Fibroblast of the conjunctiva (primary cell): Measurements from ENCODE around the gene CNGA3.

Experiments
- DNase-seq: peaks from one replicate; pipeline ENCODE4 v3.0.0-alpha.2; 2010; ENCODE audit warnings: low read depth

CNGA3 gene

GRCh38 chr2:98329549-98329948 lies 16.7 kb upstream of the CNGA3 start:
- no peak for DNase-seq

DNA sequence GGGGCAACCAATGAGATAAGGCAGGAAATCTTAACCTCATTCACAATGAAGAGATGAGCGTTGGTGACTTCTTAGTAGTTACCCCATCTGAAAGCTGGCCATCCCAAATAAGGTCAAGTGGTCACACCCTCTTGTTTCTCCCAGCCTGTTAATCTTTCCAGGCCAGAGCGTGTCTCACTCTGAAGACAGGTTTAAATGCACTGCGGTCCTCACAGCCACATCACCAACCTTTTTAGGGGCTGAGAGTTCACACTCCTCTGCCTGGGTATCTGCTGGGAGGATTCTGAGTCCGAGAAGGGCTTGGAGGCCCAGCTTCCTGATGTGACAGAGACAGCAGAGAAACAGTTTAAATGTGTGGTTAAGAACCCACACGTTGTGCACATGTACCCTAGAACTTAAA lies 13.3 kb upstream of the CNGA3 start:
- DNase-seq = no peak

DNA sequence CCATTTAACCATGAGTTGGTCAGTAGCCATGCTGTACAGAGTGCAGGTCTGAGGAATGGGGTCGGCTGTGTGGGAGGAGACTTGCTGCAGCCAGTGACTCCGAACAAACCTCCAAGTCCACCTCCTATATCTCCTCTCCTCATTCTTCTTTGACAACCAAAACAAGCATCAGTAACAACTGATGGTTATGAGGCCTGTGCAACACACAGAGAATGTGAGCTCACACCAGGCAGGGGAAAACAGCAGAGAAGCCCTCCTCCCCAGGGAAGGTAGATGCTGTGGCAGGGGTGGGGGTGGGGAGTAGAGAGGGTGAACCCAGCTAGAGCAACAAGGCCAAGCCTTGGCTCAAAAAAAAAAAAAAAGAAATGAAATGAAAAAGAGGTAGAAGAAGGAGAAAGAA lies 12.3 kb upstream of the CNGA3 start:
- no peak for DNase-seq

DNA sequence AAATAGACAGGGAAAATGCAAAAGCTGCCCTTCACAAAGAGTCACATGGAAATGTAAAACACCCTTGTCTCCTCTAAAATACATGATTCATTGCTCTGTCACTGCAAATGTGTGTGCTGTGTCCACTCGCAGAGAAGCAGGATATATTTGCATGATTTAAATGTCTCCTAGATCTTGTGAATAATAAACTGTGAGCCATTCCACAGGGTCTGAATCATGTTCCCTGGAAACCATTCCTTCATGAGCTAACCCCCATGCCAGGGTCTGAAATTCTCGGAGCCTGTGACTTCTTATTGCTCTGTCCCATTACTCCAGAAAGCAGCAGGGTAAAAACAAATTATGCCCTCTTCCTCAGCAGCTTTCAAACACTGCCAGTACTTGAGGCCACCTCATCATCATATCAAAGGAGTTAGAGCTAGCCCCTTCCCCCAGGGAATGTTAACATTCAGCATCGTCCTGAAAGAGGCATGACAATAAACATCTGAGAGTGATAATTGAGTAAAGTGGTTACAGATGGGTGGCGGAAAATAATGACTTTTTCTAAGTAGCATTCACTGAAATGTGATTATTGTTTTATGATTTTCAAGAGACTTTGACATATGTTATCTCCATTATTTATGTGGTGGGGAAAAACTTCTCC lies 11.7 kb upstream of the CNGA3 start:
- peak; percentile 62 for DNase-seq

DNA sequence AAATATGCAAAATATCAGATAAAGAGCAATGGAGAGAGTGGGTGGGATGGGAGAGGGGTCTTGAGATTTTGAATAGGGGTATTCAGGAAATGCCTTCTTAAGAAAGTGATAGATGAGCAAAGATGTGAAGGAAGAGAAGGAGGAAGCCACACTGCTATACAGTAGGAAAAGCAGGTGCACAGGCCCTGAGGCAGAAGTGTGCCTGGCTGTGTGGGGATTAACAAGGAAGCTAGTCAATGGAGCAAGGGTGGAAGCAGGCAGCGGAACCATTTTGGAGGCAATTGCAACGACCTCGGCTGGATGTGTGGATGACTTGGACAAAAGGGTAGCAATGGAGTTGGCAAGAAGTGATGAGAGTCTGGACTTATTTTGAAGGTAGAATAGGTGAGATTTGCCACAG lies 11.0 kb upstream of the CNGA3 start:
- no peak for DNase-seq

GRCh38 chr2:98341241-98341640 lies 5.0 kb upstream of the CNGA3 start:
- DNase-seq = no peak

- DNase-seq = no peak
Measured at GRCh38 chr2:98343285-98343684, 3.0 kb upstream of the CNGA3 start.

GRCh38 chr2:98347298-98348065 lies 1.2 kb downstream of the CNGA3 start:
- no peak for DNase-seq

DNA sequence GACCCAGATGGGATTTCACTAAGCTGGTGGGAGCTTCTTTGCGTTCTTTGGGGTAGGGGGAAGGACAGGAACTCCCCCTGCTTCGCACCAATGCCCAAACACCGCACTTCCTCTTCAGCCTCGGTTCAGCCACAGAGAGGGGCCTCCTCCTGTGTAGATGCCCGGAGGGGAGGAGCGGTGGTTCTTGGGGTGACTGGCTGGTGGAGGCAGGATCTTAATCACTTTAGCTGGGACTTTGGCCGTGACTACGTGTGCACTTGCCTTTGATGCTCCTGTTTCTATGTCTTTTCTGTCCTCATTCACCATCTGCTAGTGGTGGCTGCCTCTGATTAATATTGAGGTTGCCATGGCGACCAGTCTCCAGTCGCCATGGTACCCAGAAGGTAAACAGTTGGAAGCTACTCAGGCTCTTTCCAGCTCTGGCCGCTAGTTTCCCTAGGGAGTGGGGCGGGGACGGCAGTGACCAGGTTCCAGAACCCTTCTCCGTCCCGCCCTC lies 1.9 kb downstream of the CNGA3 start:
- DNase-seq = no peak

DNA sequence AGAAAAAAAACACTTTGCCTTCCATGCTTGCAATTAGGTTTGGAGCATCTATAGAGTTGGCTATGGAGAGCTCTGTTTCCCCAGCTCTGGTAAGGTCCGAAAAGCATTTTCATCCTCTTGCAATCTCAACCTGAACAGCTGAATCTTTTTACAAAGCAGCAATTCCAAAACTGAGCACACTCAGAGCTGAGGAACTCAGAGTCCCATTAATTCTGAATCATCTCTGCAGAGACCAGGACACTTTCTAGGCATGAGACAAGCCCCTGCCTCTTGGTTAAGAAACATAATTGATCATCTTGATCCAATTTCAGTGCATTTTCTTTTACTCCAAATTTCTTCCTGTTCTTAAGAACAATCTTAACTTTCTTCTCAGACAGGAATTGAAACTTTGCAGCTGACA lies 4.2 kb downstream of the CNGA3 start:
- no peak for DNase-seq

DNA sequence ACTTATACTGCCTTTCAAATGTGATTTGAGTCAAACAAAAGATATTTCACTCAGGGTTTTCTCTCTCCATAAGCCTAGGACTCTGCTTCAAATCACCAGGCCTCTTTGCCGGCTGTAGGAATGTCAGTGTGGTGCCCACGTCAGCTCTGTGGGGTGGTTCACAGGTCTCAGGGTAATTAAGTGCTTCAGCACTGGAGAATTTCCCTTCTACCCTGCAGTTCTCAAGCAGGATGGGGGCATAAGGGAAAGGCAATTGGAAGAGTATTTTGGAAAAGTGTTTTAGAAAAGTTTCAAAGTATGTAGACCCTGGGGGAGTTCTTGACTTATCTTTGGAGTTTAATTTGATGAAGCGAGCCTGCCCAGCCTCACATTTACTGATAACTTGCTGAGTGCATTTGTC lies 9.6 kb downstream of the CNGA3 start:
- no peak for DNase-seq

DNA sequence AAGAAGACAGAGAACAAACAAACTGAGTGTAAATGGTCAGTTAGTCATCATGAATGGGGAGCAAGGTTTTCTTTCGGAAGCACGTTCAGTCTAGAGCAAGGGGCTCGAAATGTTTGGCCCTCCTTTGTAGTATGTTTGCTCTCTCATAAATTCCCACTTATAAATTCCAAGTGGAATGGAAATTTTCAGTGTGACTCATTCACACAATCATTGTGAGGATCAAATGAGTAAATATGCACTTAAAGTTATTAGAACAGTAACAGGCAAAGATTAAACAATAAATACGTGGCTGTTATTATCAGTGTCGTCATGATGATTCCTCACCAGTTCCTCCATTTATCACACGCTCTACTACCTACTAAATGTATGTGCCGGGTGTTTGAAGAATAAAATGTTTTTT lies 10.5 kb downstream of the CNGA3 start:
- DNase-seq = no peak

- no peak for DNase-seq
Measured at GRCh38 chr2:98357849-98358248, 11.6 kb downstream of the CNGA3 start.

DNA sequence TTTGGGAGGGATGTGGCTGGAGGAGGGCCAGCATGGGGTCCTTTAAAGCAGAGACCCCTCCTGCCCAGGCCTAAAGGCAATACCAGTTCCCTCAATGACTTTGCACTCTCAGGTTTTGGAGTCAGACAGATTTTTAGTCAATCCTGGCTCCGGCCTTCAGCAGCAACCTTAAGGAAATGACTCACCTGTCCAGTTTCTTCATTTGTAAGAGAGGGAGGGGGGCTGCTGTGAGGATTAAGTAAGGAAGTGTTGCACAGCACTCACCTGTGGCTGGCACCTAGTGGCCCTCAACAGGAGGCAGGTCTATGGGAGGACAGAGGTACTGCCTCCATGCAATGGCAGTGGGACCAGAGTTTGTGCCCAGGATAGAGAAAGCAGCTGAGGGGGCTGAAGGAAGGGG lies 13.7 kb downstream of the CNGA3 start:
- DNase-seq = no peak

DNA sequence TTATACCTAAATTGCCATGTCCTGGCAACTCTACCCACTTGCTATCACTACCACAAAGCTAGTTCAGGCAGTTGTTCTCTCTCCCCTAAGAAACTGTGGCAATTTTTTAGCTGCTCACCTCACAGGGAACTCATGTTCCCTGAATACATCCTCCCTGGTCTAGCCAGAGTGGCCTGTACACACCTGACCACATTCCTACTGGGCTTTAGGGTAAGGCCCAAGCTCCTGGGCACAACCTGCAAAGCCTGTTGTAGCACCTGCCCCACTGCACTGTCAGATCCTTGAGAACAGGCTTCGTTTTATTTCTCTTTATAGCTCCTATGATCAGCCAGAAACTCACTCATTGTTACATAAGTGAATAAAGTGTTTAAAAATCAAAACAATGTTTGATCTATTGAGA lies 21.5 kb downstream of the CNGA3 start:
- DNase-seq = no peak

DNA sequence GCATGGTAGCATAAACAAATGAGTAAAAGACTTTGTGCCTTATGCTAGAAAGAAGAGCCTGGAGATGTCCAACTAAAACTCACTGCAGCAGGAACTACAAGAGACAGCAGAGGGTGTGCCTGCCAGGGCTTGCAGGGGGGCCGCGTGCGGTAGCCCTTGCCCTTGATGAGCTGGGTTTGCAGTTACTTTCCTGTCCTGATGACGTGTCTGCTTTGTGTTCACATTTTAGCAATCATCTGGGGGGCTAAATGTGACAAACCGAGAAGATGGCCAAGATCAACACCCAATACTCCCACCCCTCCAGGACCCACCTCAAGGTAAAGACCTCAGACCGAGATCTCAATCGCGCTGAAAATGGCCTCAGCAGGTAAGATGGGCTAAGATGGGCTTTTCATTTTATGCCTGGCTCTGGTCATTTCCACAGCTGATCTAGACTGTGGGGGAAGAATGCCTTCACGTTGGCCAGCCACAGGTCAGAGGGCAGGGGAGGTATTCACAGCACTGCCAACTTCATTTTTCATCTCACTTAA lies 23.5 kb downstream of the CNGA3 start:
- DNase-seq = no peak

DNA sequence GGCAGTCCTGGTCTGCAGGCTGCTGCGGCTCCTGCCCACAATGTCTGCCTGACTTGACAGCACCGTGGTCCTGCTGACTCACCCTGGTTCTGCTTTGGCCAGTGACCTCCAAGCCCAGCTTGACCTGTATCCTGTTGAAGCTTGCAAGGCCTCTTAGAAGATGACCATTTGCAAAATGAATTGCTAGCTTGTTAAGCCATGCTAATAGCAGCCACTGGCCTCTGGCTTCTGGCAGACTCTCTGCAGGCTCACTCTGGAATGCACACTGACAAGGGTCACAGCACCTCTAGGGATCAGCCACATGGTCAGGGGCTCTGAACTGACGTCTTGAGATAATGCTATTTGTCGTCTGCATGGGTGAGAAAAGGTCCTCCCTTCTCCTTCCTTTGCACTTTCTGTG lies 25.9 kb downstream of the CNGA3 start:
- no peak for DNase-seq

GRCh38 chr2:98372579-98372978 lies 26.3 kb downstream of the CNGA3 start:
- no peak for DNase-seq

- no peak for DNase-seq
Measured at GRCh38 chr2:98374286-98374685, 28.0 kb downstream of the CNGA3 start.

GRCh38 chr2:98374958-98375570 lies 28.8 kb downstream of the CNGA3 start:
- DNase-seq = no peak

GRCh38 chr2:98376301-98376910 lies 30.1 kb downstream of the CNGA3 start:
- no peak for DNase-seq

DNA sequence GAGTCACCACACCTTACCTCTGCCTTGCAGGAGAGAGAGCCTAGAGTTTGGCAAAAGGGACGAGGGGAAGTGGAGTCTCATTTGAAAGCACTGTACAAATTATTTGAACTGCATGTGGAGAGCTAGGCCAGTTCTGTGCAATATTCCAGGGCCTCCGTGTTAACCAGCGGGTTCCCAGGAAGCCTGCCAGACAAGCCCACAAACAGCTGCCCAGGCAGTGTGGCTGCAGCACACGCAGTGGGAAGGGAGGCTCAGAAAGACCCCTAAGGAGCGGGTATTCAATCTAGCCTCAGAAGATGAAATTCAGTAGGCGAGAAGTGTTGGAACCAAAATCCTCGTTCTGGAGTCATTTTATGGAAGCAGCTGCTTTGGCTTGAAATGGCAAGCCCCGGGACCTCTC lies 30.7 kb downstream of the CNGA3 start:
- no peak for DNase-seq

GRCh38 chr2:98377544-98377943 lies 31.3 kb downstream of the CNGA3 start:
- no peak for DNase-seq
